Measurements from ENCODE around the gene MLF1. TPM values are rescaled to one million over a fixed set of nuclear protein-coding genes. Genes with fewer than 3 reads are reported as not detected.
"Not testable (repeated sequence)": the region's sequence is repeated elsewhere in the genome, so short reads cannot be mapped to it uniquely, and the experiment has no call there.

MLF1 gene
- polyA plus RNA-seq, 3 donors = 0.17 to 0.43 (median 0.41) TPM

- Histone ChIP-seq H3K79me2 (ENCODE audit: insufficient read depth, low read length) (no peaks in the 10 kb centered on the region), H3K9ac (ENCODE audit: insufficient read depth, low read length, poor library complexity, severe bottlenecking) (no peak overlapping the region), H2AFZ (ENCODE audit: insufficient read depth, low read depth, low read length, poor library complexity, severe bottlenecking) (no peak overlapping the region), H4K20me1 (ENCODE audit: insufficient read depth, low read length) (no peaks in the 10 kb centered on the region), H3K27me3 (ENCODE audit: control insufficient read depth in 2 of 2, insufficient read depth in 2 of 2, low read length in 2 of 2) (no peaks in the 10 kb centered on the region), H3K27ac (ENCODE audit: low read depth in 1 of 2, low read length in 2 of 2) (no peak overlapping the region), H3K4me1 (ENCODE audit: control insufficient read depth in 1 of 2, insufficient read depth in 2 of 2, low read length in 2 of 2) (no peaks in the 10 kb centered on the region), H3K9me3 (replicated peaks in 1 of 2; ENCODE audit: control insufficient read depth in 1 of 2, insufficient read depth in 1 of 2, low read length in 2 of 2) (peaks cover 0 to 4% of the 10 kb centered on the region in 2 donors), H3K36me3 (replicated peaks in 1 of 2; ENCODE audit: control insufficient read depth in 1 of 2, insufficient read depth in 2 of 2, low read length in 2 of 2) (peaks cover 5 to 28% of the 10 kb centered on the region in 2 donors), H3K4me3 (replicated peaks in 1 of 3; ENCODE audit: low read depth in 2 of 3, low read length in 3 of 3) (no peak overlapping the region), H3K4me2 (replicated peaks; ENCODE audit: extremely low read depth, low read length, poor library complexity, severe bottlenecking) (no peak overlapping the region)
- Mint-ChIP-seq H3K36me3 (peaks cover 22 to 29% of the 10 kb centered on the region in 2 donors), H3K4me1 (no peaks in the 10 kb centered on the region), H3K9me3 (peaks cover 0 to 10% (median 7%) of the 10 kb centered on the region in 7 donors), H3K27ac (no peak overlapping the region), H3K27me3 (ENCODE audit: low read depth in 3 of 3) (peaks cover 0 to 4% (median 2%) of the 10 kb centered on the region in 3 donors), H3K4me3 (no peak overlapping the region)
- WGBS (ENCODE audit: insufficient coverage) = no CpG with 5 or more reads among the region's 4 CpGs
- DNase-seq = no peak
- intact Hi-C loops (cut with micrococcal nuclease) = no loop called here
- no peak for TF ChIP-seq CTCF (IDR thresholded peaks at IDR 0.05)
Observed at GRCh38 chr3:158548691-158549090, 22.3 kb upstream of the MLF1 start.

- H3K4me1 ChIP-seq (ENCODE audit: control insufficient read depth in 1 of 2, insufficient read depth in 2 of 2, low read length in 2 of 2); H3K27me3 Mint-ChIP-seq (ENCODE audit: low read depth in 3 of 3); H3K9me3 Mint-ChIP-seq; H3K79me2 ChIP-seq (ENCODE audit: insufficient read depth, low read length); H3K4me2 ChIP-seq (replicated peaks; ENCODE audit: extremely low read depth, low read length, poor library complexity, severe bottlenecking); intact Hi-C loops (cut with micrococcal nuclease); H3K9me3 ChIP-seq (replicated peaks in 1 of 2; ENCODE audit: control insufficient read depth in 1 of 2, insufficient read depth in 1 of 2, low read length in 2 of 2); H4K20me1 ChIP-seq (ENCODE audit: insufficient read depth, low read length); DNase-seq; H3K4me3 ChIP-seq (replicated peaks in 1 of 3; ENCODE audit: low read depth in 2 of 3, low read length in 3 of 3); H3K27ac Mint-ChIP-seq; H3K27ac ChIP-seq (ENCODE audit: low read depth in 1 of 2, low read length in 2 of 2); H3K9ac ChIP-seq (ENCODE audit: insufficient read depth, low read length, poor library complexity, severe bottlenecking); H3K27me3 ChIP-seq (ENCODE audit: control insufficient read depth in 2 of 2, insufficient read depth in 2 of 2, low read length in 2 of 2); H3K4me3 Mint-ChIP-seq; H2AFZ ChIP-seq (ENCODE audit: insufficient read depth, low read depth, low read length, poor library complexity, severe bottlenecking); H3K4me1 Mint-ChIP-seq: not testable (repeated sequence)
- 92% methylated on average over 4 of the region's 9 CpGs for WGBS (ENCODE audit: insufficient coverage)
- peaks cover 0 to 15% of the 10 kb centered on the region in 2 donors for H3K36me3 ChIP-seq (replicated peaks in 1 of 2; ENCODE audit: control insufficient read depth in 1 of 2, insufficient read depth in 2 of 2, low read length in 2 of 2)
- H3K36me3 Mint-ChIP-seq = peaks cover 15 to 25% of the 10 kb centered on the region in 2 donors
Observed at GRCh38 chr3:158549938-158550337, 21.1 kb upstream of the MLF1 start.

All from CD14-positive monocyte (primary cell).